K562 (cell line): Measurements from ENCODE around the gene SFT2D2.

ENCODE experiments used
- CBX2 ChIP-seq: fragments of 200-600 bp; sonication (generic); IDR thresholded peaks from one replicate; pipeline ENCODE4 v1.6.1; 2012; ENCODE audit warnings: mild to moderate bottlenecking, low read length, inconsistent platforms; ENCODE audit not compliant: insufficient read depth, poor library complexity, severe bottlenecking
- CTCF ChIP-seq, 3 experiments: IDR thresholded peaks in 2 of 3; conservative IDR thresholded peaks in 1 of 3; 2 replicates each; pipeline ENCODE4 v1.5.1; 2011 to 2012; ENCODE audit warnings: low read length in 3 of 3, mild to moderate bottlenecking in 3 of 3, control low read depth in 2 of 3, improper control_type of control experiment in 1 of 3, inconsistent platforms in 1 of 3, low read depth in 1 of 3, mixed read lengths in 1 of 3, moderate library complexity in 1 of 3; ENCODE audit not compliant: insufficient read depth in 2 of 3
- FOSL1 ChIP-seq: fragments of 200-800 bp; sonication (Bioruptor generic); conservative IDR thresholded peaks from 2 replicates; pipeline ENCODE4 v1.6.1; 2016; ENCODE audit warnings: missing genetic modification characterization, missing compliant biosample characterization
- HDAC2 ChIP-seq: fragments of 450-650 bp; IDR thresholded peaks from 2 replicates; pipeline ENCODE4 v1.6.1; 2016; ENCODE audit warnings: mild to moderate bottlenecking
- POLR2AphosphoS5 ChIP-seq: IDR thresholded peaks from 2 replicates; pipeline ENCODE4 v1.6.1; 2011; ENCODE audit warnings: mild to moderate bottlenecking, low read depth, low read length, moderate library complexity; ENCODE audit not compliant: control insufficient read depth, insufficient read depth
- PRMT5 ChIP-seq: sonication (generic); formaldehyde crosslinking; IDR thresholded peaks from 2 replicates; pipeline ENCODE4 v1.5.0; 2020; ENCODE audit warnings: missing genetic modification reagents
- STAT6 ChIP-seq: sonication (generic); formaldehyde crosslinking; IDR thresholded peaks from 2 replicates; pipeline ENCODE4 v1.8.1; 2023; ENCODE audit warnings: mild to moderate bottlenecking, missing genetic modification reagents
- TCF7L2 ChIP-seq: fragments of 150-350 bp; IDR thresholded peaks from 2 replicates; pipeline ENCODE4 v1.6.1; 2016; ENCODE audit warnings: low read depth, mild to moderate bottlenecking, low read length, moderate library complexity
- ZMIZ1 ChIP-seq, 2 experiments: fragments of 150-350 bp in 1 of 2; IDR thresholded peaks; 2 replicates each; pipeline ENCODE4 v1.6.1; 2012 to 2016; ENCODE audit warnings: low read depth in 2 of 2, low read length in 2 of 2, mild to moderate bottlenecking in 1 of 2, moderate library complexity in 1 of 2
- ZNF217 ChIP-seq: sonication (generic); formaldehyde crosslinking; IDR thresholded peaks from 2 replicates; pipeline ENCODE4 v1.8.0; 2022; ENCODE audit warnings: mild to moderate bottlenecking, missing genetic modification reagents
- TF ChIP-seq, protein P1 (sequence below): fragments of 450-650 bp; IDR thresholded peaks from 2 replicates; pipeline ENCODE4 v1.6.1; 2016
- TF ChIP-seq, protein P2 (sequence below): sonication (generic); formaldehyde crosslinking; IDR thresholded peaks from 2 replicates; pipeline ENCODE4 v1.8.1; 2023; ENCODE audit warnings: mild to moderate bottlenecking, missing genetic modification reagents

DNA sequence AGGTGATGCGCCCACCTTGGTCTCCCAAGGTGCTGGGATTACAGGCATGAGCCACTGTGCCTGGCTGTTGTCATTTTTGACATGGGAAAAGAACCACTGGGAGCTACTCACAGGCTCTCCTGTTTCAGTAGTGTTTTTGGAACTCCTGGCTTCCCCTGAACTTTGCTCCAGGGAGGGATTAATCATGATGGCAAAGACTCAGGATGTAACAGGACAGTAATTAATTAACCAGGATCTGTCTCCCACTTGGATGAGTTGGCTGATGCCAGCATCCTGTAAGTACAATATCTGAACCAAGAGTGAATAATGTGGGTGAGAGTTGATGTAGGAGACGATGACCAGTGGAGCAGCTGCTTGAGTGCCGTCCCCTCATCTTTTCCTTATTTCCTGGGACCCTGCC, 4.9 kb downstream of the SFT2D2 start:
- TF ChIP-seq HDAC2 = no peak
- no peak for TF ChIP-seq POLR2AphosphoS5
- no peak for TF ChIP-seq CTCF (IDR thresholded peaks at IDR 0.05 in 2 of 3, conservative IDR thresholded peaks at IDR 0.05 in 1 of 3; ENCODE audit: insufficient read depth in 2 of 3, low read depth in 1 of 3, low read length in 3 of 3)
- TF ChIP-seq ZMIZ1 (IDR thresholded peaks at IDR 0.05; ENCODE audit: low read depth in 2 of 2, low read length in 2 of 2) = no peak
- no peak for TF ChIP-seq ZNF217 (CRISPR knock-in tag)
- no peak for TF ChIP-seq FOSL1 (tag)
- TF ChIP-seq CBX2 = no peak
- no peak for TF ChIP-seq PRMT5 (CRISPR knock-in tag)
- no peak for TF ChIP-seq STAT6
- TF ChIP-seq TCF7L2 = no peak
- TF ChIP-seq, protein P1, sequence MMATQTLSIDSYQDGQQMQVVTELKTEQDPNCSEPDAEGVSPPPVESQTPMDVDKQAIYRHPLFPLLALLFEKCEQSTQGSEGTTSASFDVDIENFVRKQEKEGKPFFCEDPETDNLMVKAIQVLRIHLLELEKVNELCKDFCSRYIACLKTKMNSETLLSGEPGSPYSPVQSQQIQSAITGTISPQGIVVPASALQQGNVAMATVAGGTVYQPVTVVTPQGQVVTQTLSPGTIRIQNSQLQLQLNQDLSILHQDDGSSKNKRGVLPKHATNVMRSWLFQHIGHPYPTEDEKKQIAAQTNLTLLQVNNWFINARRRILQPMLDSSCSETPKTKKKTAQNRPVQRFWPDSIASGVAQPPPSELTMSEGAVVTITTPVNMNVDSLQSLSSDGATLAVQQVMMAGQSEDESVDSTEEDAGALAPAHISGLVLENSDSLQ = no peak
- TF ChIP-seq, protein P2, sequence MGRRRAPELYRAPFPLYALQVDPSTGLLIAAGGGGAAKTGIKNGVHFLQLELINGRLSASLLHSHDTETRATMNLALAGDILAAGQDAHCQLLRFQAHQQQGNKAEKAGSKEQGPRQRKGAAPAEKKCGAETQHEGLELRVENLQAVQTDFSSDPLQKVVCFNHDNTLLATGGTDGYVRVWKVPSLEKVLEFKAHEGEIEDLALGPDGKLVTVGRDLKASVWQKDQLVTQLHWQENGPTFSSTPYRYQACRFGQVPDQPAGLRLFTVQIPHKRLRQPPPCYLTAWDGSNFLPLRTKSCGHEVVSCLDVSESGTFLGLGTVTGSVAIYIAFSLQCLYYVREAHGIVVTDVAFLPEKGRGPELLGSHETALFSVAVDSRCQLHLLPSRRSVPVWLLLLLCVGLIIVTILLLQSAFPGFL = no peak
